ENCODE measurements around the gene GPR137B. TPM values are rescaled to one million over a fixed set of nuclear protein-coding genes. Genes with fewer than 3 reads are reported as not detected.

The GPR137B gene, protein sequence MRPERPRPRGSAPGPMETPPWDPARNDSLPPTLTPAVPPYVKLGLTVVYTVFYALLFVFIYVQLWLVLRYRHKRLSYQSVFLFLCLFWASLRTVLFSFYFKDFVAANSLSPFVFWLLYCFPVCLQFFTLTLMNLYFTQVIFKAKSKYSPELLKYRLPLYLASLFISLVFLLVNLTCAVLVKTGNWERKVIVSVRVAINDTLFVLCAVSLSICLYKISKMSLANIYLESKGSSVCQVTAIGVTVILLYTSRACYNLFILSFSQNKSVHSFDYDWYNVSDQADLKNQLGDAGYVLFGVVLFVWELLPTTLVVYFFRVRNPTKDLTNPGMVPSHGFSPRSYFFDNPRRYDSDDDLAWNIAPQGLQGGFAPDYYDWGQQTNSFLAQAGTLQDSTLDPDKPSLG
- total RNA-seq (2014; rRNA removed; shearing (Covaris generic)): 4.8 TPM in 2 replicates

DNA sequence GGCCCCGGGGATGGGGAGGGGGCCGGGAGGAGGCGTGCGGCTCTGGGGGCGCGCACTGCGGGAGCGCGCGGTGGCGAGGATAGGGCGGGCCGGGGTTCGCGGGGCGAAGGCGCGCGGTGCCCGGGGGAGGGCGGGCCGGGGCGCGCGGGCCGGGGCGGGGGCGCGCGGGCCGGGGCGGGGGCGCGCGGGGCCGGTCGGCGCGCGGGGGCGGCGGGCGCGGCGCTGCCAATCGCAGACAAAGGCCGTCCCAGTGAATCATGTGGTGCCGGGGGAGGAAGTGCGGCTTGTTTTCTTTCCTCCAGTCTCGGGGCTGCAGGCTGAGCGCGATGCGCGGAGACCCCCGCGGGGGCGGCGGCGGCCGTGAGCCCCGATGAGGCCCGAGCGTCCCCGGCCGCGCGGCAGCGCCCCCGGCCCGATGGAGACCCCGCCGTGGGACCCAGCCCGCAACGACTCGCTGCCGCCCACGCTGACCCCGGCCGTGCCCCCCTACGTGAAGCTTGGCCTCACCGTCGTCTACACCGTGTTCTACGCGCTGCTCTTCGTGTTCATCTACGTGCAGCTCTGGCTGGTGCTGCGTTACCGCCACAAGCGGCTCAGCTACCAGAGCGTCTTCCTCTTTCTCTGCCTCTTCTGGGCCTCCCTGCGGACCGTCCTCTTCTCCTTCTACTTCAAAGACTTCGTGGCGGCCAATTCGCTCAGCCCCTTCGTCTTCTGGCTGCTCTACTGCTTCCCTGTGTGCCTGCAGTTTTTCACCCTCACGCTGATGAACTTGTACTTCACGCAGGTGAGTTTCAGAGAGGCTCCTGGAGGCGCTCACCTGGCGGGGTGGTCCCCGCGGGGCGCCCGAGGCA, at the start of gene GPR137B:
Gene GPR137B, plus strand, starts transcription at position 287 of the 851 bp plus-strand sequence. Its CDS starts 84 bp downstream, at position 371.

Other genes starting within 250 kb of the GPR137B start
- 51.5 and 53.1 TPM in 2 replicates for gene NID1, start 77.4 kb upstream of the GPR137B start, total RNA-seq (2014; rRNA removed; shearing (Covaris generic))
- gene ERO1B, start 139.4 kb downstream of the GPR137B start, total RNA-seq (2014; rRNA removed; shearing (Covaris generic)): 26.0 and 35.0 TPM in 2 replicates